HepG2 (cell line): Measurements from ENCODE around the gene CA14. TPM values are rescaled to one million over a fixed set of nuclear protein-coding genes. Genes with fewer than 3 reads are reported as not detected.

Experiments
- ATAC-seq: fragments of 200-7000 bp; cut with Tn5 transposase; 3 replicates; pipeline ENCODE4 v1.9.1; 2020; ENCODE audit warnings: mild to moderate bottlenecking, moderate library complexity
- BruUV-seq: library from RNA; stranded (reverse); fragments of 400-500 nt; replicated peaks from 2 replicates; lab custom pipeline; 2021; lab: Mats Ljungman, UMichigan
- CTCF ChIA-PET: fragments of 300-600 bp; formaldehyde crosslinking; extraction: SDS; loops from one replicate; lab custom pipeline; 2021; ENCODE audit warnings: low total read pairs, inconsistent platforms, low intra/inter-chr PET ratio; lab: Yijun Ruan, JAX
- POLR2A ChIA-PET: fragments of 350-600 bp; sonication (Branson Sonifier 250); formaldehyde crosslinking; loops from one replicate; lab custom pipeline; 2020; ENCODE audit warnings: antibody characterized with exemption, inconsistent platforms; lab: Yijun Ruan, JAX
- DNase-seq: peaks from one replicate; pipeline ENCODE4 v3.0.0-alpha.2; 2015; ENCODE audit warnings: low spot score
- FAIRE-seq: peaks from 3 replicates; lab custom pipeline; 2011; peaks lifted over from hg19 to GRCh38; lab: Jason Lieb, UNC
- H2AFZ ChIP-seq: one replicate; pipeline ENCODE4 v1.6.1; 2011; ENCODE audit warnings: low read length, inconsistent platforms
- H3K27ac ChIP-seq: fragments of 300-600 bp; 3 replicates; pipeline ENCODE4 v1.8.0; 2011; ENCODE audit warnings: mixed run types, mild to moderate bottlenecking, mixed read lengths, low read length, inconsistent platforms; ENCODE audit not compliant: insufficient read depth; ENCODE audit errors: extremely low read length
- H3K27me3 ChIP-seq, 2 experiments: fragments of 200-600 bp in 1 of 2; 2 replicates in 1 of 2; 3 replicates in 1 of 2; pipeline versions ENCODE4 v1.6.0 to v1.8.0; 2011; ENCODE audit warnings: low read length in 2 of 2, mild to moderate bottlenecking in 2 of 2, moderate library complexity in 2 of 2, inconsistent platforms in 1 of 2; ENCODE audit not compliant: insufficient read depth in 2 of 2, control insufficient read depth in 1 of 2
- H3K36me3 ChIP-seq, 2 experiments: fragments of 200-600 bp in 1 of 2; replicated peaks in 1 of 2; 2 replicates in 1 of 2; 3 replicates in 1 of 2; pipeline versions ENCODE4 v1.5.1 to v1.8.0; 2011; ENCODE audit warnings: low read length in 2 of 2, inconsistent platforms in 1 of 2; ENCODE audit not compliant: insufficient read depth in 2 of 2, control insufficient read depth in 1 of 2
- H3K4me1 ChIP-seq: 2 replicates; pipeline ENCODE4 v1.5.1; 2012; ENCODE audit warnings: low read length, inconsistent platforms; ENCODE audit not compliant: insufficient read depth
- H3K4me2 ChIP-seq: 2 replicates; pipeline ENCODE4 v1.6.0; 2011; ENCODE audit warnings: low read depth, low read length, inconsistent platforms
- H3K4me3 ChIP-seq, 3 experiments: fragments of 200-600 bp in 1 of 3; sonication (generic), shearing (Covaris generic) in 1 of 3; replicated peaks in 1 of 3; 2 replicates each; pipeline ENCODE4 v1.5.1; 2011 to 2016; ENCODE audit warnings: low read length in 3 of 3, inconsistent platforms in 2 of 3, low read depth in 2 of 3, mild to moderate bottlenecking in 2 of 3, control low read depth in 1 of 3, mixed read lengths in 1 of 3; ENCODE audit not compliant: insufficient read depth in 1 of 3
- H3K79me2 ChIP-seq: one replicate; pipeline ENCODE4 v1.6.1; 2011; ENCODE audit warnings: low read length, inconsistent platforms; ENCODE audit not compliant: insufficient read depth
- H3K9ac ChIP-seq: 2 replicates; pipeline ENCODE4 v1.6.0; 2011; ENCODE audit warnings: mild to moderate bottlenecking, low read depth, low read length, inconsistent platforms; ENCODE audit not compliant: insufficient read depth
- H3K9me3 ChIP-seq: 2 replicates; pipeline ENCODE4 v1.5.1; 2012; ENCODE audit warnings: mild to moderate bottlenecking, low read length
- H4K20me1 ChIP-seq: 2 replicates; pipeline ENCODE4 v1.6.0; 2011; ENCODE audit warnings: inconsistent platforms, mild to moderate bottlenecking, low read length, moderate library complexity; ENCODE audit not compliant: insufficient read depth
- EEA1 ChIP-seq: sonication (generic); formaldehyde crosslinking; IDR thresholded peaks from 2 replicates; pipeline ENCODE4 v1.5.1; 2020; ENCODE audit warnings: mild to moderate bottlenecking, missing genetic modification reagents, borderline replicate concordance
- GPN1 ChIP-seq: sonication (generic); formaldehyde crosslinking; IDR thresholded peaks from 2 replicates; pipeline ENCODE4 v1.5.1; 2020; ENCODE audit warnings: missing genetic modification reagents, borderline replicate concordance
- KDM1A ChIP-seq: IDR thresholded peaks from 2 replicates; pipeline ENCODE4 v1.6.1; 2016; ENCODE audit warnings: missing compliant biosample characterization
- NFRKB ChIP-seq: fragments of 450-650 bp; IDR thresholded peaks from 2 replicates; pipeline ENCODE4 v1.6.1; 2017
- SP140L ChIP-seq: sonication (generic); formaldehyde crosslinking; IDR thresholded peaks from 2 replicates; pipeline ENCODE4 v1.4.0; 2020; ENCODE audit warnings: missing genetic modification reagents, borderline replicate concordance
- ZNF296 ChIP-seq: sonication (generic); formaldehyde crosslinking; conservative IDR thresholded peaks from 2 replicates; pipeline ENCODE4 v1.5.0; 2020; ENCODE audit warnings: mild to moderate bottlenecking, missing genetic modification reagents
- ZNF83 ChIP-seq: sonication (generic); formaldehyde crosslinking; IDR thresholded peaks from 2 replicates; pipeline ENCODE4 v1.4.0; 2020; ENCODE audit warnings: missing genetic modification reagents, mild to moderate bottlenecking, borderline replicate concordance
- WGBS: methylation state at CpG from one replicate; pipeline ENCODE4 v1.1.6; 2017; ENCODE audit warnings: low lambda C conversion rate; 5-methylcytosine and 5-hydroxymethylcytosine counted together
- in situ Hi-C: cut with HindIII; loops from 2 replicates; pipeline ENCODE4 v1.10.0; 2017; ENCODE audit warnings: low pct_unique_long_range_greater_than_20kb; ENCODE audit not compliant: extremely low pct_ligation_motif_present
- intact Hi-C: fragments of 100-400 bp; cut with micrococcal nuclease; formaldehyde crosslinking; loops from one replicate; pipeline ENCODE4 v1.10.0; 2022; ENCODE audit not compliant: unreplicated experiment
- polyA plus RNA-seq, 8 experiments: library from polyadenylated mRNA; depleted of rRNA in 3 of 8; stranded (reverse) in 7 of 8; unstranded in 1 of 8; fragments of >200 nt; fragmentation: Illumina TruSeq in 4 of 8; extraction: Trizol in 4 of 8; gene quantifications; 2 replicates each; pipeline versions ENCODE4 v1.2.1 to v1.2.3, GENCODE V29; 2011 to 2016; ENCODE audit warnings: low read depth in 4 of 8, missing spikeins in 1 of 8, mixed read lengths in 1 of 8; ENCODE audit not compliant: insufficient read depth in 1 of 8
- total RNA-seq, 5 experiments: library from RNA; depleted of rRNA; stranded (reverse); fragments of >200 nt; fragmentation: Illumina TruSeq; extraction: Trizol; gene quantifications; 2 replicates each; pipeline ENCODE4 v1.2.3, GENCODE V29; 2016; ENCODE audit warnings: low read depth in 1 of 5
- TF ChIP-seq, protein P1 (sequence below): sonication (generic); formaldehyde crosslinking; IDR thresholded peaks from 2 replicates; pipeline ENCODE4 v1.5.0; 2020; ENCODE audit warnings: missing genetic modification reagents, mild to moderate bottlenecking, borderline replicate concordance
- TF ChIP-seq, protein P2 (sequence below): sonication (generic); formaldehyde crosslinking; IDR thresholded peaks from 2 replicates; pipeline ENCODE4 v1.4.0; 2020; ENCODE audit warnings: mild to moderate bottlenecking, missing genetic modification reagents

The CA14 gene
- total and polyA plus RNA-seq, 2 of the 13 experiments (the other 11 are each of a cell fraction or from before 2014, with no cell fraction given), result 2.4 to 8.5 TPM

DNA sequence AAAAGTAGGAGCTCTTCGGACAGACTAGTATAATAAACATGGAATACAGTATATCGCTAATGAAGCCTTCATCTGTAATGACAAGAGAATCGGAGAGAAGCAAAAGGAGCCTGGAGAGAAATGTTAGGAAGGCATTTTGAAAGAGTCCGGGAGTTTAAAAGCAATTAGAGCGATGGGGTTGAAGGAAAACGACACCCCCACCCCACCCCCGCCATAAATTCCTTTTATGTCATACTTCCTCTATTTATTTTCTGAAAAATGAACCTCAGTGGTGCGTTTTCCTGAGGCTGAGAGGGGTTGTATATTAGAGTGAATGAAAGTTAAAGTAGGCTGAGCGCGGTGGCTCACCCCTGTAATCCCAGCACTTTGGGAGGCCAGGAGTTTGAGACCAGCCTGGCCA lies 11.9 kb downstream of the CA14 start:
- Histone ChIP-seq H4K20me1 (no peaks in the 10 kb centered on the region), H3K79me2 (peaks cover 21% of the 10 kb centered on the region), H3K4me2 (peak overlapping the region; percentile 86), H3K27me3 (no peaks in the 10 kb centered on the region), H3K9me3 (no peaks in the 10 kb centered on the region), H2AFZ (peak overlapping the region; percentile 73), H3K36me3 (peaks cover 7 to 24% of the 10 kb centered on the region in 2 experiments; a peak in 4 of 5 replicates), H3K4me3 (peak overlapping the region; percentile 88; a peak in 5 of 6 replicates), H3K27ac (peak overlapping the region; percentile 30), H3K9ac (no peak overlapping the region), H3K4me1 (peaks cover 24% of the 10 kb centered on the region)
- WGBS, result 75% methylated on average over 10 of the region's 10 CpGs
- intact Hi-C loops (no loop called here), in situ Hi-C loops (no loop called here)
- ChIA-PET POLR2A (interaction anchor here (1.0 to 2.1 kb wide), 5 partner anchors 9 to 95 kb away, joined by 7 to 32 read pairs (median 10); partner anchors contain the start of genes CA14, PRPF3 and RPRD2), CTCF (interaction anchor here (1.3 kb wide), 1 partner anchor 14 kb away, joined by 3 read pairs; no protein-coding TSS in a partner anchor)
- FAIRE-seq (no peak), ATAC-seq (no peak), DNase-seq (no peak)
- TSS peak; percentile 89 for BruUV-seq
- TF ChIP-seq GPN1, result no peak
- TF ChIP-seq ZNF83 (CRISPR knock-in tag), result no peak
- no peak for TF ChIP-seq SP140L (CRISPR knock-in tag)
- TF ChIP-seq NFRKB, result no peak
- TF ChIP-seq, protein P1, sequence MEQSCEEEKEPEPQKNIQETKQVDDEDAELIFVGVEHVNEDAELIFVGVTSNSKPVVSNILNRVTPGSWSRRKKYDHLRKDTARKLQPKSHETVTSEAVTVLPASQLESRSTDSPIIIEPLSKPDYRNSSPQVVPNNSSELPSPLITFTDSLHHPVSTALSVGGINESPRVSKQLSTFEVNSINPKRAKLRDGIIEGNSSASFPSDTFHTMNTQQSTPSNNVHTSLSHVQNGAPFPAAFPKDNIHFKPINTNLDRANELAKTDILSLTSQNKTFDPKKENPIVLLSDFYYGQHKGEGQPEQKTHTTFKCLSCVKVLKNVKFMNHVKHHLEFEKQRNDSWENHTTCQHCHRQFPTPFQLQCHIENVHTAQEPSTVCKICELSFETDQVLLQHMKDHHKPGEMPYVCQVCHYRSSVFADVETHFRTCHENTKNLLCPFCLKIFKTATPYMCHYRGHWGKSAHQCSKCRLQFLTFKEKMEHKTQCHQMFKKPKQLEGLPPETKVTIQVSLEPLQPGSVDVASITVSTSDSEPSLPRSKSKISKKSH (CRISPR knock-in tag), result no peak
- TF ChIP-seq EEA1 (CRISPR knock-in tag), result no peak
- TF ChIP-seq ZNF296, result no peak
- TF ChIP-seq, protein P2, sequence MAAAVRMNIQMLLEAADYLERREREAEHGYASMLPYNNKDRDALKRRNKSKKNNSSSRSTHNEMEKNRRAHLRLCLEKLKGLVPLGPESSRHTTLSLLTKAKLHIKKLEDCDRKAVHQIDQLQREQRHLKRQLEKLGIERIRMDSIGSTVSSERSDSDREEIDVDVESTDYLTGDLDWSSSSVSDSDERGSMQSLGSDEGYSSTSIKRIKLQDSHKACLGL (CRISPR knock-in tag), result no peak
- TF ChIP-seq KDM1A, result no peak
